ENCODE results near the gene MAML3. TPM values are rescaled to one million over a fixed set of nuclear protein-coding genes. Genes with fewer than 3 reads are reported as not detected.

MAML3 gene
- total RNA-seq, 2 experiments from 2014 or later, result 2.5 to 2.6 TPM

DNA sequence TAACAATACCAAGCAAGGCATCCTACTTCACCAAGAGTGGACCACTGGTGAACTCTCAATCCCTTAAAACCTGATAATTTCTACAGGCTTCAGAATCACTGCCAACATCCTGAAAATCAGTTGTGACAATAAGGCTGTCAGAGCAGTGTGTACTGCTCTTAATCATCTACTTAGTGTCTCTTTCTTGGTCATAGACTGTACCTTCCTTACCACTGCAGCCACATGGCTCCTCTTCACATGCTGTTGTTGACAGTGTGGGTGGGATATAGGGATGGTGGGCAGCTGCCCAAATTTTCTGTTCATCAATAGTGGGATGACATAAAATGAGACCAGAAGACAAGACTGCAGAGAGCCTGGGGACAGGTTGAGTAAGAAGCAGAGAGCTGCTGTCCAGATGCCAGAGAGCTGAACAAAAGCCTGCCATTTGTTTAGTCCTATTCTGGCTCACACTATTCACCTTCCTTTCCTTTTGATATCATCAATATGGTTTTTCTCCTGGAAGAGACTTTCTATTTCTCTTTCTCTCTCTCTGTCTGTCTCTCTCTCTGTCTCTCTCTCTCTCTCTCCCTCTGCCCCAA is 309.4 kb downstream of the MAML3 start:
- peaks cover 28% of the 10 kb centered on the region for H3K27me3 Mint-ChIP-seq
- no peak overlapping the region for H3K4me3 Mint-ChIP-seq
- no peak overlapping the region for H3K27ac Mint-ChIP-seq
- H3K4me1 Mint-ChIP-seq, result peaks cover 3% of the 10 kb centered on the region
- ChIA-PET CTCF (no interaction called here), POLR2A (no interaction called here)
- no peaks in the 10 kb centered on the region for H3K36me3 Mint-ChIP-seq (ENCODE audit: low read depth)
- H3K9me3 Mint-ChIP-seq, result no peaks in the 10 kb centered on the region
- no peak for DNase-seq

DNA sequence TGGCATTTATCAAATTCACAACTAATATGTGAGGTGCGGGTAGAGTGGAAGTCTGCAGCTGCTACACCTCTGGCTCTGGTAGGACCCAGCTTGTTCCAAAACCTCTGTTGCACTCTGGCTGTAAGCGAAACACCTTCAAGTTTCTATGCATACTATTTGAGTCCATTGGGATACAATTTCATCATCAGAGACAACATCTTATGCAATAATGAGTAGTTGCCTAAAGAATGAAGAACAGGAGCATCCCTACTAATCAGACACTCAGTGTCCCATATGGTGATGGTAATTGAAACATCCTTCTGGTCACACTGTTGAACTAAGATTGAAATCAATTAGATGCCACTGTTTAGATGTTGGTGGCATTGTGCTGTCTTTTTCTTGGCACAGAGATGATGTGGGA is 309.9 kb downstream of the MAML3 start:
- CTCF ChIA-PET, result no interaction called here
- no peaks in the 10 kb centered on the region for H3K36me3 Mint-ChIP-seq (ENCODE audit: low read depth)
- no peak overlapping the region for H3K27ac Mint-ChIP-seq
- DNase-seq, result no peak
- POLR2A ChIA-PET, result no interaction called here
- peaks cover 3% of the 10 kb centered on the region for H3K4me1 Mint-ChIP-seq
- H3K9me3 Mint-ChIP-seq, result no peaks in the 10 kb centered on the region
- H3K4me3 Mint-ChIP-seq, result no peak overlapping the region
- H3K27me3 Mint-ChIP-seq, result peaks cover 24% of the 10 kb centered on the region

DNA sequence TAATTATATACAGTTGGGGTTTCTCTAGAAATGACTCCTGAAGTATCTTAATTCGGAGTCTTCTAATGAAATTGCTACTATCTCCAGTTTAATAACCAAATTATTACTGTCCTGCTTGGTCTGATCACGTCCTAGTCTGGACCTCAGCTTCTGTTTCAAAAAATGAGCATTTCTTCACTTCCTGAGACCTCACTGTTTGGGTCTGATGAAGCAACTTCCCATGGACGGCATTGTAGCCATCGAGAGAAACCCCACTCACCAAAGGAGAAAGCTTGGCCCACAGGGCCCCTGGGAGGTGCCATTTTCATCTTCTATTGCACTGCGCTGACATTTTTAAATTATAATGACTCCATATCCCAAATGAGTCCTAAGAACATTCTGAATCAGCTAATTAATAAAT is 310.3 kb downstream of the MAML3 start:
- Mint-ChIP-seq H3K27me3 (peaks cover 21% of the 10 kb centered on the region), H3K4me3 (no peak overlapping the region), H3K36me3 (ENCODE audit: low read depth) (no peaks in the 10 kb centered on the region), H3K9me3 (no peaks in the 10 kb centered on the region), H3K4me1 (peaks cover 3% of the 10 kb centered on the region), H3K27ac (no peak overlapping the region)
- POLR2A ChIA-PET, result no interaction called here
- CTCF ChIA-PET, result no interaction called here
- no peak for DNase-seq

DNA sequence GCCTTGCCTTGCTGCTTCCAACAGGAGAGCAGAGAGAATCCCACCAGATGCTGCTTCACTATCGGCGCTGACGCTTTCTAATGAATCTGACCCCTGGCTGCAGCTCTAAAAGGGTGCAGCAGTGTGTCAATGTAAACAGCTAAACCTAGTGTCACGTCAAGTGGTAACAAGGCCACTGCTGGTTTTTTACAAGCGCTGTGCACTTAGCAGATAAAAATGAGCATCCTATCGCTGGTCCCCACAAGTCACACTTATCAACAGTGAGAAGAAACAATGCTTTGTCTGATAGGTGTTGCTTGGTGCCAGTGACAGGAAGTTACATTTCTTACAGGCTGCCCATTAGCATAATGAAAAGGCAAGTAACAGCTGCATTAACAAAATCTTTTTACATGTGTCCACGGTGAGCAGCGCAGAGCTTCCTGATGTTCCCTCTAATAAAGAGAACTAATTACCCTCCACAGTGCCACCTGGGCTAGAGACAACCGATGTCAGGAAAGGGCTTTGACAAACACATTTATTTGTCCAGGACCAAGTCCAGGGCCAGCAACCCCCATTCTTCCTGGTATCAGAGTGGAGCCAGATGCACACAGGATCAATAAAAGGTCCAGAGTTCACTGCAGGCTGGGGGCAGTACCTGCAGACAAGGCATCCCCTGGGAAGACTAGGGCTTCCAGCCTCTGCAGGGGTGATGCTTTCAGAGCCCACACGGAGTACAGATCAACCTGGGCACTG is 312.4 kb downstream of the MAML3 start:
- POLR2A ChIA-PET, result no interaction called here
- no peak overlapping the region for H3K4me3 Mint-ChIP-seq
- peaks cover 9% of the 10 kb centered on the region for H3K27me3 Mint-ChIP-seq
- no peak overlapping the region for H3K27ac Mint-ChIP-seq
- no peak for DNase-seq
- H3K36me3 Mint-ChIP-seq (ENCODE audit: low read depth), result no peaks in the 10 kb centered on the region
- CTCF ChIA-PET, result no interaction called here
- no peaks in the 10 kb centered on the region for H3K9me3 Mint-ChIP-seq
- H3K4me1 Mint-ChIP-seq, result peaks cover 3% of the 10 kb centered on the region

DNA sequence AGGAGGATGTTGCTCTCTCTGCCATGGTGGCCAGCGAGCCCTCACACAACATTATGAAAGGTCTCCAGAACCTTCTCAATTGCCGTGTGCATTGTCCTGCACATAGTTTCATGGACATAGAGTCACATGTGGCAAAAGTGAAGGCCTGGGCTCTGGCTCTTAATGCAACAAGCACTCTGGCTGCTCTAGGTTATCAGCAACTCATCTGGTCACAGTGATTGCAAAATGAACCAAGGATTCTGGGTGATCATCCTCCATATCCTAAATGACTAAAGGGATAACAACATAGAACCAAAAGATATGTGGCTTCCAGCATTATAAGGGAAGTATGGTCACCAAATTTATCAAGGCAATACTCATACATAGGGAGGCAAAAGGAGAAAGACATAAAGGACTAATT is 313.2 kb downstream of the MAML3 start:
- Mint-ChIP-seq H3K27ac (no peak overlapping the region), H3K27me3 (peaks cover 9% of the 10 kb centered on the region), H3K36me3 (ENCODE audit: low read depth) (no peaks in the 10 kb centered on the region), H3K4me3 (no peak overlapping the region), H3K9me3 (no peaks in the 10 kb centered on the region), H3K4me1 (peaks cover 3% of the 10 kb centered on the region)
- CTCF ChIA-PET, result no interaction called here
- DNase-seq, result no peak
- POLR2A ChIA-PET, result no interaction called here

DNA sequence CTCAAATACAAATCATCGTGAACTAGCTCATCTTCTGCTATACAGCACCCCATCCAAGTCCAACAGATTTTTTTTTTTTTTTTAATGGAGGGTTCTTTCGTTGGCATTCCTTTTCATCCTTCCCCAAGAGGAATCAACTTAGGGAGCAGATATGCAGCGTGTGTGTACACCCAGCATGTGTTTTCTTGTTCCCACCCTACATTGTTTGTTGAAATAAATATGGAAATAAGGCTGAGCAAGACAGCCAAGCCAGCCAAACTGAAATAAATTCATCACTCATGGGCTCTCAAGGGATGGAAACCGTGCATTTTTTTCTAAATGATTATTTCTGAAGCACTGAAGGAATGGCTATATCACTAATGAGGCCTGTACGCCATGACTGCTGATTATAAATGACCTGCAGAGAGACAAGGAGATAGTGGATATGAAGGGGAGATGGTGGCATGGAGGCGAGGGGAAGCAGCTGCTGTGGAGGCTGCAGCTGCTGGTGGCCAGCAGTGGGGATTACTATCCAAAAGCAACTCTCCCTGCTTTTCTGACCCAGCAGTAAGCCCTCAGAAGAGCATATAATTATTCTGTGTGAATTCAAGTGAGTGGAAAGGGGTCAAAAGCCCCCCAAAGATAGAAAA is 314.5 kb downstream of the MAML3 start:
- no peaks in the 10 kb centered on the region for H3K36me3 Mint-ChIP-seq (ENCODE audit: low read depth)
- ChIA-PET CTCF (no interaction called here), POLR2A (no interaction called here)
- H3K4me3 Mint-ChIP-seq, result no peak overlapping the region
- no peaks in the 10 kb centered on the region for H3K9me3 Mint-ChIP-seq
- no peak for DNase-seq
- no peaks in the 10 kb centered on the region for H3K4me1 Mint-ChIP-seq
- no peak overlapping the region for H3K27ac Mint-ChIP-seq
- H3K27me3 Mint-ChIP-seq, result no peaks in the 10 kb centered on the region

DNA sequence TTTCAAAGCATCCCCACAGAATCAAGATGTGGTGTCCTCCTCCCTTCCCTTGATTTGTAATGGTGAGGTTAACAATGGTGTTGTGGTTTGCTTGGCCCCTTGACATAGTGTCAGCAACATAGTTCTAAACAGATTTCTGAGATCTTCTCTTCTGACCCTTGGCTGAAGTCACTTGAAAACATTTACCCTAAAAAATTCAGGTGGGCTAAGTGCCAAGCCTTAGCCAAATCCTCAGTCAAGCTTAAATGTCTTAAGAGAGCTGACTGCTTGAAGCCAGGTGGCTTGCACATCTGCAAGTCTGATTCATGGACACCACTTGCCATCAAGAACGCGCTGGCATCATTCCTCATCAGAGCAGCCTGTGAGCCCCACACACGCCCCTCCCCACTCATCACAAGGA is 315.2 kb downstream of the MAML3 start:
- H3K9me3 Mint-ChIP-seq, result no peaks in the 10 kb centered on the region
- no peaks in the 10 kb centered on the region for H3K4me1 Mint-ChIP-seq
- POLR2A ChIA-PET, result no interaction called here
- H3K36me3 Mint-ChIP-seq (ENCODE audit: low read depth), result no peaks in the 10 kb centered on the region
- DNase-seq, result no peak
- CTCF ChIA-PET, result no interaction called here
- no peak overlapping the region for H3K4me3 Mint-ChIP-seq
- H3K27me3 Mint-ChIP-seq, result no peaks in the 10 kb centered on the region
- no peak overlapping the region for H3K27ac Mint-ChIP-seq

DNA sequence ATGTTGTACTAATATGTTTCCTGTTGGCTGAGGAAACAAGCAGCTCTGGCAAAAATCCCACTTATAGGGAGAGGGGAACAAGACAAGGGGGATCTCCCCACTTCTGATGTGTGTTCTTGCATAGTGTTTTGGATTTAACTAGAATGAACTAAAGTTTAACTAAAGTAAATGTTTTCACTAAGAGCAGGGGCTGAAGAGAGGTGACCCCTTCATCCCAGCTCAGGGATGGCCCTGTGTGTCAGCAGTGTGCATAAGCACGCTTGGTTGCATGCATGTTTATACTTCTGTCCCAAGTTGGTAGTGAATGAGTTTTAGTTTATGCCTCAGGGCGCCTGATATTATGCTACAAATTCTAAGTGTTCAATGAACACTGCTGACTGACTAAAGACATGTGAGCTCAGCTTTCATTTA is 319.0 kb downstream of the MAML3 start:
- no peaks in the 10 kb centered on the region for H3K27me3 Mint-ChIP-seq
- H3K27ac Mint-ChIP-seq, result no peak overlapping the region
- H3K36me3 Mint-ChIP-seq (ENCODE audit: low read depth), result no peaks in the 10 kb centered on the region
- H3K4me3 Mint-ChIP-seq, result no peak overlapping the region
- no peak for DNase-seq
- CTCF ChIA-PET, result no interaction called here
- no peaks in the 10 kb centered on the region for H3K9me3 Mint-ChIP-seq
- no peaks in the 10 kb centered on the region for H3K4me1 Mint-ChIP-seq
- POLR2A ChIA-PET, result no interaction called here

DNA sequence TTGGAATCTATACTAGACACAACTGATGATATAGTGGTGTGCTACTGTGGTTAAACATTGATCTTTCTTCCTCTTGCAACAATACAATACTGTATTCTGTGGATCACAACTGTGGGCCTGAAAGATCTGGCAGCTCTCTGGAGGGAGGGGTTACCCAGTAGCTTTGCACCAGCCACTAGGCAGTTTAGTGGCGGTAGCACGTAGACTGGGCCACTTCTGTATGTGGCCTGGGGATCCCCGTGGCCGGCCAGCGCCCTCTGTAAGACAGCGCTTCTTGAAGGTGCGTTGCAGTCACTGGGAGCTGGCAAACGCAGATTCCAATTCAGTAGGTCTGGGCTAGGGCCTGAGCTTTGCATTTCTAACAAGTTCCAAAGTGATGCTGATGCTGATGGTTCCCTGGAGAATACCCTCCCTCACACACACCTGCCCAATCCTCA is 319.7 kb downstream of the MAML3 start:
- no peak overlapping the region for H3K27ac Mint-ChIP-seq
- H3K27me3 Mint-ChIP-seq, result no peaks in the 10 kb centered on the region
- H3K36me3 Mint-ChIP-seq (ENCODE audit: low read depth), result no peaks in the 10 kb centered on the region
- POLR2A ChIA-PET, result no interaction called here
- CTCF ChIA-PET, result no interaction called here
- no peaks in the 10 kb centered on the region for H3K4me1 Mint-ChIP-seq
- no peak overlapping the region for H3K4me3 Mint-ChIP-seq
- DNase-seq, result no peak
- no peaks in the 10 kb centered on the region for H3K9me3 Mint-ChIP-seq

DNA sequence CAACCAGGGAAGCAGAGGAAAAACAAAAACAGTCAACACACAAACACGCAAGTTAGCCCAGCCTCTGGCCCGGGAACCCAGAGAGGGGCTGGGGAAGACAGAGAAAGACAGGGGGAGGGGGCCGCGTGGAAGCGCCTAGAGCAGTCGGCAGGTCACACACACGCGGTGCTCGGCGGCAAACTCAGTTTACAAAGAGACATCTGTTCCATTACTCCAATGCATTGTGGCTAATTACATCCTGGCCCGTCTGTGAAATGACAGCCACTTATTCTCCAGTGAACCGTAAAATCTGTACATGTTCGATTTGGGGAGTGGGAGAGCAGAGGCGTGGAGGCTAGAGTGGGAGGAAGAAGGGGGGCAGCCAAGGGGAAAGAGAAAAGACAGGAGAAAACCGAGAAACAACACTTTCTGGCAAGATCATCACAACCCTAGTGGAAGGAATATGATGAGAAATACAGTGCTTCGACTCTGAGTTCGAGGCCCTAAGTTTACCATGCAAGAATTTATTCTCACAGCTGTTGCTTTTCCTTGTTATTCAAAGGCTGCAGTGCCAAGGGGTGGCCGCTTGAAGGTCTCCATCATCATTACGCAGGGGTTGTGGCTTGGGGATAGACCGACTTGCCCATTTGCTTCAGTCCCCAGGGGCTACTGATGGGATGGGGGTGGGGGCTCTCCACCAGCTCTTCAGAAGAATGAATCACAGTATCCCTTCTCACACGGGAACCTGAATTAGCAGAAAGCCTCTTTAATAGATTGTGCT is 320.7 kb downstream of the MAML3 start:
- CTCF ChIA-PET, result no interaction called here
- Mint-ChIP-seq H3K4me1 (no peaks in the 10 kb centered on the region), H3K36me3 (ENCODE audit: low read depth) (no peaks in the 10 kb centered on the region), H3K27ac (no peak overlapping the region), H3K4me3 (no peak overlapping the region), H3K27me3 (no peaks in the 10 kb centered on the region), H3K9me3 (no peaks in the 10 kb centered on the region)
- POLR2A ChIA-PET, result no interaction called here
- DNase-seq, result no peak

DNA sequence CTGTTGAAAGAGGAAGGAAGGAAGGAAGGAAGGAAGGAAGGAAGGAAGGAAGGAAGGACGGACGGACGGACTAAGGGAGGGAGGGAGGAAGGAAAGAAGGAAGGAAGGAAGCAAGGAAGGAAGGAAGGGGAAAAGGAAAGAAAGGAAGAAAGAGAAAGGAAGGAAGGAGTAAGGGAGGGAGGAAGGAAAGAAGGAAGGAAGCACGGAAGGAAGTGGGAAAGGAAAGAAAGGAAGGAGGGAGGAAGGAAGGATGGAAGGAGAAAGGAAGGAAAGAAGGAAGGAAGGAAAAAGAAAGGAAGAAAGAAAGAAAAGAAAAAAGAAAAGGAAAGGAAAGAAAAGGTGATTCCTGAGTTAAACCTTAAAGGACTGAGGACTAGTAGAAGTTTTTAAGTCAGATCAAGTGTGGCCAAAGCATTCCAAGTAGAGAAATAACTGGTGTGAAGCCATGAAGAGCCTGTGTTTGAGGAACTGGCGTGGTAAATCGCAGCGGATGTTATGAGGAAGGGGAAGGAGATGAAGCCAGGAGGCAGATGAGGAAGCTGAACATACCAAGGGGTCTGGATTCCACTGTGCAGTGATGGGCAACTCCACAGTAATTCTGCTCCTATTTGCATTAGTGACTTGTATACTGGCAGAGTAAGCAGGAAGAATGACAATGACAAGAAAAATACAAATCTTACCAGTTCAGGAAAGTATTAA is 324.9 kb downstream of the MAML3 start:
- Mint-ChIP-seq H3K4me1 (no peaks in the 10 kb centered on the region), H3K27me3 (peaks cover 4% of the 10 kb centered on the region), H3K27ac (no peak overlapping the region), H3K9me3 (no peaks in the 10 kb centered on the region), H3K4me3 (no peak overlapping the region), H3K36me3 (ENCODE audit: low read depth) (no peaks in the 10 kb centered on the region)
- POLR2A ChIA-PET, result no interaction called here
- CTCF ChIA-PET, result no interaction called here
- no peak for DNase-seq

DNA sequence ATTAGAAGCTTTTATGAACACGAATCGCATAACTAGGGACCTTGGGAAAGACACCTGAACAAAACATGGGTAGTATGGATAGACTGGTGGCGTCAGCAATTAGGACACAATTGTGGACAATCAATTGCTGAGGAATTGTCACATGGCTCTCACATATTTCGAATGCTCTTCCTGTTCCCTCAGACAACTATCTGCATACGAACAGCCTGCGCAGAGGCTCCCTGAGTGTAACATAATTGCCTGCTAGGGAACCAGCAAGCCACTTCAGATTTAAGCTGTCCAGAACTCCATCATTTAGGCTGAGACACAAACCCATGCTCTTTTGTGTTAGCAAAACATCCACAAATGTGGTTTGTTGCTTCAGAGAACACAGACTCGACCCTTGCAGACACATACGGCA is 327.6 kb downstream of the MAML3 start:
- no peaks in the 10 kb centered on the region for H3K9me3 Mint-ChIP-seq
- CTCF ChIA-PET, result no interaction called here

DNA sequence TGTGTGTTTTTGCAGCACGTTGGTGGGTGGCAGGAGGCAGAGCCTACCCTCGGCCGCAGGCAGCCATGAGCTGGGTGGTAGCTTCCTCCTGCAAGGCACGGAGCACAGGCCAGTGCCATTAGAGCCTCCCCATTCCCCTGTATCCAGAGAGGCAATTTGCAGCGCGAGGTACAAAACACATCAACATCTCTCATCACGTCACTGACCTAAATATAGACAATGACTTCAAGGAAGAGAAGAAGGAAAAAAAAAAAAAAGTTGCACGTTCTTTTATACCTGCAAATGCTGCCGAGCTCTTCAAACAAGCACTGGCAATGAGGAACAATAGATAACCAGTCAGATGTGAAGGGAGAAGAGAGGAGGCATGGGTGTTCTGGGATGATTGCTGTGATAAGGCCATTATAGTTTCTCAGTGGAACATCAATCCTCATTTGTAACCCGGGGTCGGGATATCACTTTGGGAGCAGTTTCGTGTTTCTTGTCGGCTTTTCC is 328.4 kb downstream of the MAML3 start:
- POLR2A ChIA-PET, result no interaction called here
- no peak for DNase-seq
- no peaks in the 10 kb centered on the region for H3K9me3 Mint-ChIP-seq
- CTCF ChIA-PET, result no interaction called here
- no peaks in the 10 kb centered on the region for H3K4me1 Mint-ChIP-seq
- peaks cover 5% of the 10 kb centered on the region for H3K27me3 Mint-ChIP-seq
- H3K36me3 Mint-ChIP-seq (ENCODE audit: low read depth), result no peaks in the 10 kb centered on the region
- no peak overlapping the region for H3K4me3 Mint-ChIP-seq
- H3K27ac Mint-ChIP-seq, result no peak overlapping the region

More for the DNA sequence above, 327.6 kb downstream of the MAML3 start:
- POLR2A ChIA-PET, result no interaction called here
- no peak for DNase-seq
- no peak overlapping the region for H3K27ac Mint-ChIP-seq
- no peak overlapping the region for H3K4me3 Mint-ChIP-seq
- H3K4me1 Mint-ChIP-seq, result no peaks in the 10 kb centered on the region
- no peaks in the 10 kb centered on the region for H3K36me3 Mint-ChIP-seq (ENCODE audit: low read depth)
- peaks cover 5% of the 10 kb centered on the region for H3K27me3 Mint-ChIP-seq

Measured in activated CD4-positive, alpha-beta memory T cell treated with anti-CD3 and anti-CD28 coated beads, Interleukin-2, amount 10 ng/mL, durations not matched to agents 7 days and 5 days (primary cell).